Measurements from ENCODE around the gene TRMT1L.
A peak's percentile ranks its signal among the peaks of the same experiment; 100 is the strongest.
"Not testable (repeated sequence)": the region's sequence is repeated elsewhere in the genome, so short reads cannot be mapped to it uniquely, and the experiment has no call there.

TRMT1L gene, protein sequence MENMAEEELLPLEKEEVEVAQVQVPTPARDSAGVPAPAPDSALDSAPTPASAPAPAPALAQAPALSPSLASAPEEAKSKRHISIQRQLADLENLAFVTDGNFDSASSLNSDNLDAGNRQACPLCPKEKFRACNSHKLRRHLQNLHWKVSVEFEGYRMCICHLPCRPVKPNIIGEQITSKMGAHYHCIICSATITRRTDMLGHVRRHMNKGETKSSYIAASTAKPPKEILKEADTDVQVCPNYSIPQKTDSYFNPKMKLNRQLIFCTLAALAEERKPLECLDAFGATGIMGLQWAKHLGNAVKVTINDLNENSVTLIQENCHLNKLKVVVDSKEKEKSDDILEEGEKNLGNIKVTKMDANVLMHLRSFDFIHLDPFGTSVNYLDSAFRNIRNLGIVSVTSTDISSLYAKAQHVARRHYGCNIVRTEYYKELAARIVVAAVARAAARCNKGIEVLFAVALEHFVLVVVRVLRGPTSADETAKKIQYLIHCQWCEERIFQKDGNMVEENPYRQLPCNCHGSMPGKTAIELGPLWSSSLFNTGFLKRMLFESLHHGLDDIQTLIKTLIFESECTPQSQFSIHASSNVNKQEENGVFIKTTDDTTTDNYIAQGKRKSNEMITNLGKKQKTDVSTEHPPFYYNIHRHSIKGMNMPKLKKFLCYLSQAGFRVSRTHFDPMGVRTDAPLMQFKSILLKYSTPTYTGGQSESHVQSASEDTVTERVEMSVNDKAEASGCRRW

DNA sequence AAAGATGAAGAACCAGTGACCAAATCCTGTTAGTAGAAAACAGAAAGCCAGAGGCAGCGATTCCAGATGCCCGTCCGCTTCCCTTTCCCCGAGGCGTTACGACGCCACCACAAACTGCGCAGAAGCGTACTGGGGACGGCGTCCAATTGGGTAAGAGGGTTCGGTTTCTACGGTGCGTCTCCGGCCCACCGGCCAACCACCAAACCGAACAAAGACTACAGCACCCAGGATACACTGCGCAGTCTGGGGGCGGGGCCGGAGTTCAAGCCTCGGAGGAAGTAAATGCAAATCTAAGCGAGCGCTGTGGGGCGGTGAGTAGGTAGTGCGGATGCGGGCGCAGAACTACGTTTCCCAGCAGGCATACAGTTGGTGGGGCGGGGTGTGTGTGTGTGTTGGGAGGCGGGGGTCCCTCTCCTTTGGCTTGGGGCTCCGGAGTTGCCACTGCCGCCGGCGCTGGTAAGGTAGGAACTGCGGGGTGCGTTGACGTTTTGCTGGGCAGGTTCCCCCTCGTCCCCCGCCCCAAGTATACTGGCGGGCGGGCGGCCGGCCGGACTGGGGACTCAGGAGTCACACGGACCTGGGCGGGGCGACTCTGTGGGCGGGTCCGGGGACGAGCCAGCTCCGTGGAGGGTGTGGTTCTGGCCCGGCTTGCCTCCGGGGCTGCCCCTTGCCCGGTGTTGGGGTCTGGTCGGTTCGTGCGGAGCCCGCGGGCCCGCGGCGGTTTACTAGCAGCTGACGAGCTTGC lies at the start of gene TRMT1L, which contains the start of gene SWT1:
Gene TRMT1L (minus strand): TSS at position 100 of the 745 bp plus-strand sequence. CDS start 241 bp downstream, outside the sequence.
Gene SWT1 (plus strand): TSS at position 314 of the 745 bp plus-strand sequence. CDS start 3,675 bp downstream, outside the sequence.
- DNase-seq, result peak; percentile 99

GRCh38 chr1:185200889-185201288 lies 44.1 kb upstream of the TRMT1L start:
- DNase-seq, result no peak

DNA sequence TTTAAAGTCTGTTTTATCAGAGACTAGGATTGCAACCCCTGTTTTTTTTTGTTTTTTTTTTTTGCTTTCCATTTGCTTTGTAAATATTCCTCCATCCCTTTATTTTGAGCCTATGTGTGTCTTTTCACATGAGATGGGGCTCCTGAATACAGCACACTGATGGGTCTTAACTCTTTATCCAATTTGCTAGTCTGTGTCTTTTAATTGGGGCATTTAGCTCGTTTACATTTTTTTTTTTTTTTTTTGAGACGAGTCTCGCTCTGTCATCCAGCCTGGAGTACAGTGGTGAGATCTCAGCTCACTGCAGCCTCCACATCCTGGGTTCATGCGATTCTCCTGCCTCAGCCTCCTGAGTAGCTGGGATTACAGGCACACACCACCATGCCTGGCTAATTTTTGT lies 42.0 kb upstream of the TRMT1L start:
- not testable (repeated sequence) for DNase-seq

DNA sequence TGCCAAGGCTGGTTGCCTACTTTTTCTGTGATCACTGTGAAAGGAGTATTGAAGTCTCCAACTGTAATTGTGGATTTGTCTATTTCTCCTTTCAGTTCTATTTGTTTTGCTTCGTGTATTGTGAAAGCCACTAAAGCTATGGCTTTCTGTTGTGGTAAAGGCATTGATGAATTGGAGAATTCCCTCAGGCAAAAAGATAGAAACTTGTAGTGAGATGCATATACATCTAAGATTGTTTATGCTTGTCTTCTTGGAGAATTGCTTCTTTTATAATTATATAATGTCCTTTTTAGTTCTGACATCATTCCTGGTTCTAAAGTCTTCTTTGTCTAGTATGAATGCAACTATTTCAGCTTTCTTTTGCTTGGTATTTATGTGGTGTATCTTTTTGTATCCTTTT lies 37.0 kb upstream of the TRMT1L start:
- DNase-seq, result no peak

- peak; percentile 24 to 27 for DNase-seq
These were observed 13.6 kb upstream of the TRMT1L start for GRCh38 chr1:185170291-185170848.

- DNase-seq, result no peak
These were observed 9.4 kb upstream of the TRMT1L start for GRCh38 chr1:185166106-185166505.

DNA sequence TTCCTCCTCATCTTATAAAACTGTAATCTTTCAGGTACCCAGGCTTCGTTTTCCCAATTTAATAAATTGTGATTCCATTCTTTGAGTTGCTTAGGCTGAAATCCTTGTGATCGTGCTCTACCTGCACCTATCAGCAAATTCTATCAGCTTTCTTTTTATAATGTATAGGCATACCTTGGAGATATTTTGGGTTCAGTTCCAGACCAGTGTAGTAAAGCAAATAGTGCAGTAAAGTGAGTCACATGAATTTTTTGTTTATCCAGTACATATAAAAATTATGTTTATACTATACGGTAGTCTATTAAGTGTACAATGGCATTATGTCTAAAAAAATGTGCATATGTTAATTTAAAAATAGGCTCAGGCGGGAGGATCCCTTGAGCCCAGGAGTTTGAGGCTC lies 5.7 kb upstream of the TRMT1L start:
- no peak for DNase-seq

GRCh38 chr1:185159966-185160365 lies 3.2 kb upstream of the TRMT1L start:
- DNase-seq, result no peak

- DNase-seq, result no peak
These were observed 2.0 kb upstream of the TRMT1L start for GRCh38 chr1:185158800-185159199.

DNA sequence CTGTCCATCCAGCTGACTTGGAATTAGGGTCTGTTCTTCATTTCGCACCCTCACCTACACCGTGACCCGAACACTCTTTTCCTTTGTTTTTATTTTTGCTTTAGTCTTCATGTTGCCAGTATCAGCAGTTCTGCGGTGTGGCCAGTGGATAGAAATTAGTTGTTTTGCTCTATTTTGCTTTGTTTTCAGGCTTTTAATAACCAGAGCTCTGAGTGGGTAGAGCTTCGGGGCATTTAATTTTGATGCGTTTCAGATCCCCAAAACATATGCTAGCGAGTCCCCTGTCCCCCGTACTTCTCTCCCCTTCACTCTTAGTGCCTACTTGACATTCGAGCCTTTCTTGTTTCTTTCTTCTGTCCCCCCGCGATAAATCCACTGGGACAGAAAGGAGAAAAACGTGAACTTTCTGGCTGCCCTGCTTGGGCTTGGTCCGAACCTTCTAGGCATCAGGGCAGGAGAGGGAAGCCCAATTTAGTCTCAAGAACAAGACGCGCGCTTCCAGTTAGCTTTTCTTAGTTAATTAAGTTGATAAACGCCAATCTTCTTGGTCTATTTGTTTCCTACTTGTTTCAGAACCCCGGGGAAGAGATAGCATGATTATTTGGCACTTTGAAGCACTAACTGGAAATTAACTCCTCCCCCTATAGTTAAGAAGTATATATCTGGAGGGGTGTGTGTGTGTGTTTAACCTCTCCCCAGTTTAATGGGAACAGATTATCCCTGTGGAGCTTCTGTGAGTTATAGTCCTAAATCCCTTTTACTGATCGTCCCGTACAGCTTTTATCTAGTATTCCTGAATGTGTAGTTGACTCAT lies 1.1 kb upstream of the TRMT1L start:
- DNase-seq, result no peak

DNA sequence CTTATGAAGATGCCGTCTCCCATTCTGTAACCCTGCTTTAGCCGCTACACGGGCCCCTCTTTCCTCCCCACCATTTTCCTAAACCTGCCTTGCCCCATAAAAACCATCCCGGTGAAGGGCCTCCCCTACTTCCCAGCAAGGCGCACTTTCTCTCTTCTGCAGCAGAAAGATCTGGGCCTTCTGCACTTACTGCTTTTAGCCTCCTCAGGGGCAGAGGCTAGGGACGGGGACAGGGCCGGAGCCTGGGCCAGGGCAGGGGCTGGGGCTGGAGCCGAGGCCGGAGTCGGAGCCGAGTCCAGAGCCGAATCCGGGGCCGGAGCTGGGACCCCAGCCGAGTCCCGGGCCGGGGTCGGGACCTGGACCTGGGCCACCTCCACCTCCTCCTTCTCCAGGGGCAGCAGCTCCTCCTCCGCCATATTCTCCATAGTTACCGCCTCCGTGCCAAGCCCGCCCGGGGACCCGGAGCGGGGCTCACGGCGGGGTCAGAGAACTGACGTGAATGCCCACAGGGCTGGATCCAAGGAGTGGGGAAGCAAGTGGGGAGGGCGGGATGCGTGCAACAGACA lies 382 bp downstream of the TRMT1L start:
- no peak for DNase-seq

DNA sequence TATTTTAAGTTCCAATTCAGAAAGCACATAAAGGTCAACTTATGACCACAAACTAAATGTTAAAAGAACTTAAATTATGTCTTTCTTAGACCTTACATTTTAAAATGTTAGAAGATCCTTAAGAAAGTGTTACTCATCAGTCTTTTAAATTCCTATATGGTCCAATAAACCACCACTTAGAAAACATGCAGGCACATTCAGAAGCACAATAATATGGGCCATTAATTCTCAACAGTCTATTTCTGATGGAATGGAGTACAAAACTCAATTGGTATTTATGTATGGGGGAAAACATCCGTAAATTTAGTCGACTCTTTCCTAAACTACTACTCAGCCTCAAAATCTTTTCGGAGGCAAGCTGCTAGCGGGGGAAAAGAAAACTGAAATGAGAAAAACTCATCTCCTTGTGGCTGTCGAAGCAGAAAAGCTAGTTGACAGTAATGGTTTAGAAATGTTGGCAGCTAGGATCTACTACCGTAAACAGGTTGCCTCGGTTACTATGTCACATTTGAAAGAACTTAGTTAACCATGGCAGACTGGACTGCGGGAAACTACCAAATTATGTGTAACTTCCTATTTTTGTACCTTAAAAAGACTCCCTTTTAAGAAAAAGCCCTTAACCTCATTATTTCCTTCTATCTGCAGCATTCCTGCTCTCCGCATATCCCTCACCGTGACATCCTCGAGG lies 1.0 kb downstream of the TRMT1L start:
- no peak for DNase-seq

DNA sequence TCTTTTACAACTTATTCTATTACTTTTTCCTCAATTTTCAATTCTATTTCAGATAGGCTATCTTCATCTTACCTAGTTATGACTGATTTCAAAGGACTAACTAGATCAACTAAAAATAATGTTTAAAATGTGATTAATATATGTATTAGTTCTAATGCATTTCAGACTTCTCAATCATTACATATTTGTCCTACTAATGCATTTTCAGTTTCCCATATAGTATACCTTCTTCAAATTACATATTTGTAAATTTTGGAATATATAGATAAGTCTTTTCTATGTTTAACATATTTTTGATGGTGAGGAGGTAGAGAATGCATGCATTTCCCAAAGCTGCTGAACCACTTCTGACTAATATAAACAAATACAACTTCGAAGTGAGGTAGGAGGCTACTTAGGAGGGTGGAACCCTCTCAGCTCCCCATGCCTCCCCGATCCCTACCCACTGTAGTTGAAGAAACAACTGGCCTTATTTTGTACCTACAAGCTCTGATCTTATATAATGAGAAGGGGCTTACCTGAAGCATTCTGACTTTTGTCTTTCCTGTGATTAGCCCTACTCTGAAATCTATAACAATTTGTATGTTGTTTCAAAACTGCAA lies 1.7 kb downstream of the TRMT1L start:
- DNase-seq, result no peak

GRCh38 chr1:185152187-185152767 lies 4.5 kb downstream of the TRMT1L start:
- no peak for DNase-seq

DNA sequence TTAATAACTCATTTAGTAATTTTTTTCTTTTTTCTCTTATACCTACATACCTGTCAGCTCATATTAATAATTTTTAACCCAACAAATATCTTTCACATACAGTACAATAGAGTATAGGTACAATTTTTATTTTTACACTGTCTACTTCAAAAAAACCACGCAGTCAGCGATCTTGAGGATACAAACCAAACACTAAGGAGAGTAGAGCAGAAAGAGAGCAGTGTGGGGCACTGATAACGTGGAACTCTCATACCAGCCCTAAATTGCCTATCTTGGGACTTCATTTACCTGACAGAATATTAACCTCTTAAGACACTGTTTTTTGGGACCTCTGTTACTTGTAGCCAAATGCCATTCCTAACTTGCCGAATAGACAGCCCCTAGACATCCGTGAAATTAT lies 5.5 kb downstream of the TRMT1L start:
- no peak for DNase-seq

DNA sequence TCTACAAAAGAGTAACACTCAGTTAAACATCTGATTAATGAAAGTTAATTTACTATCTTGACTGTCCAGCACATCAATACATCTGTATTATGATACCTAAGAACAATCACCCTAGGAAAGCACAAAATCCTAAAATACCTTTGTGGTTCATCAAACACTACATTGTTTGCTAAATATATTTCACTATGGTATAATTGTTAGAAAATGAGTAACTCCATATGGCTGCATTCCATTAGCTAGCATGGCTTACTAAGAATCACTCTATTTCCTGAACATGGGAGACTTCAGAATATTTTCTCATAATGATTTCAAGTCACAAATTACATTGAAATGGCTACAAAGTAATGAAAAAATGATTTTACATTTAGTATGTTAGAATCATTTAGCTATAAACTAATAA lies 12.5 kb downstream of the TRMT1L start:
- DNase-seq, result no peak

DNA sequence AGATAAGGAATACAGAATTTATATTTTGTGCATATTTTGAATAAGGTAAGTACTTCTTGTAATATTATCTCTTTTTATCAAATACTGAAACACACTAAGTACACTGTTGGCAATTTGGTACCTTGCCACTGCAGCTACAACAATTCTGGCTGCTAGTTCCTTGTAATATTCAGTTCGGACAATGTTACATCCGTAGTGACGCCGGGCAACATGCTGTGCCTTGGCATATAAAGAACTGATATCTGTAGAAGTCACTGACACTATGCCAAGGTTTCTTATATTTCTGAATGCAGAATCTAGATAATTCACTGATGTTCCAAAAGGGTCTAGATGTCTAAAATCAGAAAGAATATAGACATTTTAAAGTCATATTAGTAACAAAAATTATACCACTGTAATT lies 17.5 kb downstream of the TRMT1L start:
- DNase-seq, result no peak

GRCh38 chr1:185137896-185138545 lies 18.7 kb downstream of the TRMT1L start:
- DNase-seq, result no peak

GRCh38 chr1:185132534-185132933 lies 24.2 kb downstream of the TRMT1L start:
- DNase-seq, result no peak

GRCh38 chr1:185129708-185130107 lies 27.0 kb downstream of the TRMT1L start:
- no peak for DNase-seq
